ENCODE measurements around the gene RPL37. TPM values are rescaled to one million over a fixed set of nuclear protein-coding genes. Genes with fewer than 3 reads are reported as not detected.
A peak's percentile ranks its signal among the peaks of the same experiment; 100 is the strongest.

RPL37 gene
- total and polyA plus RNA-seq, 2 donors (not counting 3 experiments of a cell fraction or from before 2014, with no cell fraction given): 259 to 1,348 TPM

DNA sequence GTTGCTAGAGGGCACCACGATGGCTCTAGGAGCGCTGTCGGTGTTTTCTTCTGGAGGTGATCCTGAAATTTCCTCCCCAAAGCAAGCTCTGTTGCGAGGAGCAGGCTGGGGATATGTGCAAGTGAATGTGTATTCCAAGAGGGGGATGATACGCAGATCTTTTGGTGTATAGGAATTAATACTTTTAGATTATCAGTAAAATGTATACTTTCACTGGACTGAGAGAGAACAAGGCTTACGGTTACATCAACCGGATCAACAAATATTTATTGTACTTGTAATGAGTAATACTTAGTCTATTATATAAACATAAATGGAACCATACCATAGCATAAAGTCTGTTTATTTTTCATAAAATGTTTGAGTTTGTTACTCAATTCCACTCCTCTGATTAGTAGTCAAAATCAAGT, 36.2 kb downstream of the RPL37 start:
- dilution Hi-C loops (cut with MboI; ENCODE audit: extremely low pct_ligation_motif_present, low sequenced_read_pairs): no loop called here
- ChIA-PET POLR2A (interaction anchor here (0.6 to 0.7 kb wide), 4 partner anchors 29 to 466 kb away, joined by 3 to 6 read pairs (median 4); no protein-coding TSS in a partner anchor), CTCF (interaction anchor here (0.6 to 1.5 kb wide), 15 partner anchors 8 to 621 kb away, joined by 3 to 7 read pairs (median 3); partner anchors contain the start of gene RPL37)
- TF ChIP-seq, protein P1, sequence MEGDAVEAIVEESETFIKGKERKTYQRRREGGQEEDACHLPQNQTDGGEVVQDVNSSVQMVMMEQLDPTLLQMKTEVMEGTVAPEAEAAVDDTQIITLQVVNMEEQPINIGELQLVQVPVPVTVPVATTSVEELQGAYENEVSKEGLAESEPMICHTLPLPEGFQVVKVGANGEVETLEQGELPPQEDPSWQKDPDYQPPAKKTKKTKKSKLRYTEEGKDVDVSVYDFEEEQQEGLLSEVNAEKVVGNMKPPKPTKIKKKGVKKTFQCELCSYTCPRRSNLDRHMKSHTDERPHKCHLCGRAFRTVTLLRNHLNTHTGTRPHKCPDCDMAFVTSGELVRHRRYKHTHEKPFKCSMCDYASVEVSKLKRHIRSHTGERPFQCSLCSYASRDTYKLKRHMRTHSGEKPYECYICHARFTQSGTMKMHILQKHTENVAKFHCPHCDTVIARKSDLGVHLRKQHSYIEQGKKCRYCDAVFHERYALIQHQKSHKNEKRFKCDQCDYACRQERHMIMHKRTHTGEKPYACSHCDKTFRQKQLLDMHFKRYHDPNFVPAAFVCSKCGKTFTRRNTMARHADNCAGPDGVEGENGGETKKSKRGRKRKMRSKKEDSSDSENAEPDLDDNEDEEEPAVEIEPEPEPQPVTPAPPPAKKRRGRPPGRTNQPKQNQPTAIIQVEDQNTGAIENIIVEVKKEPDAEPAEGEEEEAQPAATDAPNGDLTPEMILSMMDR (IDR thresholded peaks at IDR 0.05; ENCODE audit: extremely low read depth in 1 of 2, insufficient read depth in 1 of 2, low read depth in 1 of 2, low read length in 2 of 2): peak in 1 of 2 donors; percentile 14
- TF ChIP-seq, protein P2, sequence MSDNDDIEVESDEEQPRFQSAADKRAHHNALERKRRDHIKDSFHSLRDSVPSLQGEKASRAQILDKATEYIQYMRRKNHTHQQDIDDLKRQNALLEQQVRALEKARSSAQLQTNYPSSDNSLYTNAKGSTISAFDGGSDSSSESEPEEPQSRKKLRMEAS (IDR thresholded peaks at IDR 0.05; ENCODE audit: insufficient read depth, insufficient read length): no peak
- Histone ChIP-seq H3K9me1 (replicated peaks; ENCODE audit: control insufficient read depth, extremely low read depth, insufficient read depth, low read length) (no peaks in the 10 kb centered on the region), H3K4me1 (ENCODE audit: control insufficient read depth, extremely low read depth, insufficient read depth, low read length) (peaks cover 19% of the 10 kb centered on the region), H3K9ac (replicated peaks; ENCODE audit: extremely low read depth, insufficient read depth, low read length) (peak overlapping the region; percentile 89), H2AFZ (ENCODE audit: low read depth, low read length) (peak overlapping the region; percentile 100), H3K27me3 (ENCODE audit: control insufficient read depth in 2 of 2, insufficient read depth in 2 of 2, low read length in 2 of 2) (no peaks in the 10 kb centered on the region), H3K4me2 (ENCODE audit: insufficient read depth, low read length) (peak overlapping the region; percentile 96), H3K27ac (ENCODE audit: insufficient read depth, low read depth, low read length) (peak overlapping the region; percentile 84), H3K4me3 (replicated peaks in 1 of 3; ENCODE audit: insufficient read depth in 1 of 3, low read depth in 1 of 3, low read length in 3 of 3) (peak overlapping the region; percentile 89 to 96 (median 94)), H3K9me3 (replicated peaks; ENCODE audit: control insufficient read depth, insufficient read depth, low read length) (no peaks in the 10 kb centered on the region), H3K79me2 (ENCODE audit: control insufficient read depth, insufficient read depth, low read length) (peaks cover 37% of the 10 kb centered on the region), H3K36me3 (ENCODE audit: control insufficient read depth in 2 of 2, extremely low read depth in 1 of 2, insufficient read depth in 2 of 2, low read length in 2 of 2) (no peaks in the 10 kb centered on the region), H4K20me1 (replicated peaks; ENCODE audit: control insufficient read depth, extremely low read depth, insufficient read depth, low read length) (no peaks in the 10 kb centered on the region)
- intact Hi-C loops (cut with micrococcal nuclease): loop anchor here (1.0 kb wide), 2 partner anchors 36 to 44 kb away; partner anchors contain the start of genes RPL37 and TTC33
- no TSS peak for BruUV-seq (replicated peaks)
- peak; percentile 44 for FAIRE-seq
- peak; percentile 75 for DNase-seq (ENCODE audit: low read depth, low spot score)
